ENCODE measurements around the gene SORCS2. TPM values are rescaled to one million over a fixed set of nuclear protein-coding genes. Genes with fewer than 3 reads are reported as not detected.

SORCS2 gene
- total RNA-seq, 1 donor from 2014 or later = not detected

GRCh38 chr4:7664106-7664505, 471.8 kb downstream of the SORCS2 start:
- no peak for DNase-seq
- H3K4me3 Mint-ChIP-seq = no peak overlapping the region
- TF ChIP-seq CTCF (IDR thresholded peaks at IDR 0.05) = no peak
- H3K36me3 Mint-ChIP-seq (ENCODE audit: low read depth) = no peaks in the 10 kb centered on the region
- H3K9me3 Mint-ChIP-seq = no peaks in the 10 kb centered on the region
- H3K27me3 Mint-ChIP-seq = no peaks in the 10 kb centered on the region
- no peaks in the 10 kb centered on the region for H3K4me1 Mint-ChIP-seq
- CTCF ChIA-PET = no interaction called here
- intact Hi-C loops (cut with micrococcal nuclease) = no loop called here
- ATAC-seq (ENCODE audit: low read depth) = no peak
- POLR2A ChIA-PET = no interaction called here
- H3K27ac Mint-ChIP-seq = no peak overlapping the region

GRCh38 chr4:7665321-7665720, 473.0 kb downstream of the SORCS2 start:
- no peak overlapping the region for H3K4me3 Mint-ChIP-seq

GRCh38 chr4:7666011-7666410, 473.7 kb downstream of the SORCS2 start:
- ChIA-PET CTCF (no interaction called here), POLR2A (no interaction called here)
- Mint-ChIP-seq H3K9me3 (peaks cover under 1% of the 10 kb centered on the region), H3K4me3 (no peak overlapping the region), H3K27me3 (no peaks in the 10 kb centered on the region), H3K4me1 (no peaks in the 10 kb centered on the region), H3K36me3 (ENCODE audit: low read depth) (no peaks in the 10 kb centered on the region), H3K27ac (no peak overlapping the region)
- ATAC-seq (ENCODE audit: low read depth) (no peak), DNase-seq (no peak)
- TF ChIP-seq CTCF (IDR thresholded peaks at IDR 0.05) = no peak
- intact Hi-C loops (cut with micrococcal nuclease) = no loop called here

More at GRCh38 chr4:7665321-7665720, 473.0 kb downstream of the SORCS2 start:
- DNase-seq (no peak), ATAC-seq (ENCODE audit: low read depth) (no peak)
- Mint-ChIP-seq H3K4me1 (no peaks in the 10 kb centered on the region), H3K27ac (no peak overlapping the region), H3K36me3 (ENCODE audit: low read depth) (no peaks in the 10 kb centered on the region), H3K27me3 (no peaks in the 10 kb centered on the region), H3K9me3 (no peaks in the 10 kb centered on the region)
- ChIA-PET POLR2A (no interaction called here), CTCF (no interaction called here)
- intact Hi-C loops (cut with micrococcal nuclease) = no loop called here
- no peak for TF ChIP-seq CTCF (IDR thresholded peaks at IDR 0.05)

- peaks cover 7% of the 10 kb centered on the region for H3K9me3 Mint-ChIP-seq
These were observed 474.4 kb downstream of the SORCS2 start for GRCh38 chr4:7666744-7667143.

GRCh38 chr4:7668271-7668670, 475.9 kb downstream of the SORCS2 start:
- H3K27ac Mint-ChIP-seq = no peak overlapping the region
- H3K27me3 Mint-ChIP-seq = no peaks in the 10 kb centered on the region
- peaks cover 7% of the 10 kb centered on the region for H3K9me3 Mint-ChIP-seq
- TF ChIP-seq CTCF (IDR thresholded peaks at IDR 0.05) = no peak
- ATAC-seq (ENCODE audit: low read depth) = no peak
- no peak overlapping the region for H3K4me3 Mint-ChIP-seq
- POLR2A ChIA-PET = no interaction called here
- DNase-seq = no peak
- intact Hi-C loops (cut with micrococcal nuclease) = no loop called here
- no peaks in the 10 kb centered on the region for H3K4me1 Mint-ChIP-seq
- H3K36me3 Mint-ChIP-seq (ENCODE audit: low read depth) = no peaks in the 10 kb centered on the region
- CTCF ChIA-PET = no interaction called here

More at GRCh38 chr4:7666744-7667143, 474.4 kb downstream of the SORCS2 start:
- ChIA-PET POLR2A (no interaction called here), CTCF (no interaction called here)
- H3K27ac Mint-ChIP-seq = no peak overlapping the region
- no peaks in the 10 kb centered on the region for H3K27me3 Mint-ChIP-seq
- intact Hi-C loops (cut with micrococcal nuclease) = no loop called here
- H3K36me3 Mint-ChIP-seq (ENCODE audit: low read depth) = no peaks in the 10 kb centered on the region
- no peak overlapping the region for H3K4me3 Mint-ChIP-seq
- H3K4me1 Mint-ChIP-seq = no peaks in the 10 kb centered on the region
- DNase-seq (no peak), ATAC-seq (ENCODE audit: low read depth) (no peak)
- TF ChIP-seq CTCF (IDR thresholded peaks at IDR 0.05) = no peak

Measured in activated B cell treated with CpG ODN at 0.5 μM for 24 hours (primary cell).